Endothelial cell of umbilical vein (primary cell): Measurements from ENCODE around the gene TCF25. TPM values are rescaled to one million over a fixed set of nuclear protein-coding genes. Genes with fewer than 3 reads are reported as not detected.

Experiments
- BruUV-seq: library from RNA; stranded (reverse); fragments of 400-500 nt; replicated peaks from 2 replicates; lab custom pipeline; 2021; lab: Mats Ljungman, UMichigan
- CTCF ChIA-PET: fragments of 300-600, 350-600 bp; sonication (Branson Sonifier 250); formaldehyde crosslinking; loops from one replicate; lab custom pipeline; 2021; ENCODE audit warnings: antibody characterized with exemption, inconsistent platforms; lab: Charles Lee
- POLR2A ChIA-PET: fragments of 300-600, 350-600 bp; sonication (Branson Sonifier 250); formaldehyde crosslinking; loops from one replicate; lab custom pipeline; 2021; ENCODE audit warnings: antibody characterized with exemption, inconsistent platforms; lab: Charles Lee
- DNase-seq: peaks from one replicate; pipeline ENCODE4 v3.0.0-alpha.2; 2011; ENCODE audit warnings: low read depth, low spot score
- FAIRE-seq: peaks from 2 replicates; lab custom pipeline; 2011; peaks lifted over from hg19 to GRCh38; lab: Jason Lieb, UNC
- H2AFZ ChIP-seq: 2 replicates; pipeline ENCODE4 v1.6.0; 2012; ENCODE audit warnings: low read depth, low read length, control low read depth, inconsistent platforms
- H3K27ac ChIP-seq: 2 replicates; pipeline ENCODE4 v1.5.1; 2011; ENCODE audit warnings: low read depth, mild to moderate bottlenecking, control low read depth, low read length, moderate library complexity; ENCODE audit not compliant: insufficient read depth
- H3K27me3 ChIP-seq, 2 experiments: 2 replicates each; pipeline versions ENCODE4 v1.6.0 to v1.6.1; 2011; ENCODE audit warnings: low read length in 2 of 2, mixed read lengths in 1 of 2; ENCODE audit not compliant: control insufficient read depth in 2 of 2, insufficient read depth in 2 of 2
- H3K36me3 ChIP-seq, 2 experiments: 2 replicates in 1 of 2; 3 replicates in 1 of 2; pipeline ENCODE4 v1.5.1; 2011; ENCODE audit warnings: low read length in 2 of 2, mild to moderate bottlenecking in 1 of 2, moderate library complexity in 1 of 2; ENCODE audit not compliant: control insufficient read depth in 2 of 2, insufficient read depth in 2 of 2; ENCODE audit errors: extremely low read depth in 1 of 2
- H3K4me1 ChIP-seq: 3 replicates; pipeline ENCODE4 v1.5.1; 2011; ENCODE audit warnings: mild to moderate bottlenecking, low read length; ENCODE audit not compliant: control insufficient read depth, insufficient read depth; ENCODE audit errors: extremely low read depth
- H3K4me2 ChIP-seq: 2 replicates; pipeline ENCODE4 v1.6.1; 2011; ENCODE audit warnings: low read length, control low read depth, mixed read lengths; ENCODE audit not compliant: insufficient read depth
- H3K4me3 ChIP-seq, 3 experiments: fragments of 200-600 bp in 1 of 3; sonication (generic), shearing (Covaris generic) in 1 of 3; replicated peaks in 1 of 3; 2 replicates each; pipeline ENCODE4 v1.5.1; 2011 to 2016; ENCODE audit warnings: control low read depth in 3 of 3, low read length in 3 of 3, mild to moderate bottlenecking in 2 of 3, inconsistent platforms in 1 of 3, low read depth in 1 of 3, moderate library complexity in 1 of 3; ENCODE audit not compliant: insufficient read depth in 1 of 3
- H3K79me2 ChIP-seq: 2 replicates; pipeline ENCODE4 v1.6.0; 2012; ENCODE audit warnings: low read length, inconsistent platforms; ENCODE audit not compliant: control insufficient read depth, insufficient read depth
- H3K9ac ChIP-seq: replicated peaks from 2 replicates; pipeline ENCODE3; 2011; ENCODE audit warnings: low read length, control low read depth; ENCODE audit not compliant: insufficient read depth; ENCODE audit errors: extremely low read depth
- H3K9me1 ChIP-seq: replicated peaks from 3 replicates; pipeline ENCODE4 v1.6.0; 2011; ENCODE audit warnings: mild to moderate bottlenecking, low read length; ENCODE audit not compliant: control insufficient read depth, insufficient read depth; ENCODE audit errors: extremely low read depth
- H3K9me3 ChIP-seq: replicated peaks from 2 replicates; pipeline ENCODE4 v1.5.1; 2012; ENCODE audit warnings: low read length, inconsistent platforms; ENCODE audit not compliant: control insufficient read depth, insufficient read depth
- H4K20me1 ChIP-seq: replicated peaks from 2 replicates; pipeline ENCODE3; 2011; ENCODE audit warnings: mild to moderate bottlenecking, low read length; ENCODE audit not compliant: control insufficient read depth, insufficient read depth; ENCODE audit errors: extremely low read depth
- FOS ChIP-seq: IDR thresholded peaks from 2 replicates; pipeline ENCODE4 v1.6.1; 2011; ENCODE audit warnings: mild to moderate bottlenecking, low read length, moderate library complexity, borderline replicate concordance; ENCODE audit not compliant: insufficient read depth
- JUN ChIP-seq: IDR thresholded peaks from 2 replicates; pipeline ENCODE4 v1.6.1; 2011; ENCODE audit warnings: borderline replicate concordance, low read depth; ENCODE audit not compliant: insufficient read length, insufficient read depth
- MYC ChIP-seq: IDR thresholded peaks from one replicate; pipeline ENCODE4 v1.6.1; 2011; ENCODE audit warnings: mild to moderate bottlenecking, low read depth, low read length
- POLR2A ChIP-seq: IDR thresholded peaks from 2 replicates; pipeline ENCODE4 v1.6.1; 2012; ENCODE audit warnings: low read depth, mild to moderate bottlenecking, control low read depth, low read length
- POLR2AphosphoS5 ChIP-seq: IDR thresholded peaks from 2 replicates; pipeline ENCODE4 v1.6.1; 2012; ENCODE audit warnings: low read depth, mild to moderate bottlenecking, control low read depth, low read length, moderate library complexity; ENCODE audit not compliant: insufficient read depth
- dilution Hi-C: fragments of 300-500 bp; cut with MboI; formaldehyde crosslinking; loops from one replicate; pipeline ENCODE4 v1.15.0; 2019; ENCODE audit warnings: low sequenced_read_pairs; ENCODE audit not compliant: extremely low pct_ligation_motif_present
- intact Hi-C: fragments of 100-400 bp; cut with micrococcal nuclease; formaldehyde crosslinking; loops from one replicate; pipeline ENCODE4 v1.10.0; 2022
- polyA plus RNA-seq, 4 experiments: library from polyadenylated mRNA; depleted of rRNA in 3 of 4; stranded (reverse) in 3 of 4; unstranded in 1 of 4; fragments of >200 nt; gene quantifications; 2 replicates each; pipeline versions ENCODE4 v1.2.1 to v1.2.3, GENCODE V29; 2011 to 2012; ENCODE audit warnings: missing spikeins in 1 of 4
- total RNA-seq: library from RNA; stranded (reverse); gene quantifications from 2 replicates; pipeline ENCODE4 v1.2.3, GENCODE V29; 2021
- TF ChIP-seq, protein P1 (sequence below), 2 donors: IDR thresholded peaks; 1 replicate in 1 of 2; 2 replicates in 1 of 2; pipeline ENCODE4 v1.5.1; 2011; ENCODE audit warnings: low read length in 2 of 2, mild to moderate bottlenecking in 2 of 2, moderate library complexity in 2 of 2, control low read depth in 1 of 2, inconsistent platforms in 1 of 2, low read depth in 1 of 2; ENCODE audit not compliant: insufficient read depth in 1 of 2; ENCODE audit errors: extremely low read depth in 1 of 2

Gene TCF25
- total and polyA plus RNA-seq, 2 donors (not counting 3 experiments of a cell fraction or from before 2014, with no cell fraction given): 193 to 234 TPM

DNA sequence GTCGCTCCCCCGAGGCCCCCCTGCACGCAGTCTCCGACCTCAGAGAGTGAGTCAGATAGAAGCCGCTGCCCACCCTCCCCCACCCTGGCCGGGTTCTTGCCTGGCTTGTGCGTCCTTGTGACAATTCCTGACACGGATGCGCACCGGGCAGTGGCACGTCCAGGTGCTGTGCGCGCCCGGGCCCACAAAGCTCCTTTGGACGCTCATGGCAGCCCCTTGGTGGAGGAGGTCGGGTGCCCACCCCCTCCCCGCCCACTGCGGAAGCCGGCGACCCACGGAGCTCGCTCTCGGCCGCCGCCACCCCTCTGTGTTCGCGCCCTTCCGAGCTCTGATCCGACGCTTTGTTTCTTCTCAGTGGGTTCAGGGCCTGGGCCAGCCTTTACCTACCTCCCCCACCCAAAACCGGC is 49.1 kb downstream of the TCF25 start:
- TF ChIP-seq FOS (peak; percentile 80), POLR2AphosphoS5 (peak; percentile 49), MYC (no peak), POLR2A (peak; percentile 58), JUN (no peak)
- TF ChIP-seq, protein P1, sequence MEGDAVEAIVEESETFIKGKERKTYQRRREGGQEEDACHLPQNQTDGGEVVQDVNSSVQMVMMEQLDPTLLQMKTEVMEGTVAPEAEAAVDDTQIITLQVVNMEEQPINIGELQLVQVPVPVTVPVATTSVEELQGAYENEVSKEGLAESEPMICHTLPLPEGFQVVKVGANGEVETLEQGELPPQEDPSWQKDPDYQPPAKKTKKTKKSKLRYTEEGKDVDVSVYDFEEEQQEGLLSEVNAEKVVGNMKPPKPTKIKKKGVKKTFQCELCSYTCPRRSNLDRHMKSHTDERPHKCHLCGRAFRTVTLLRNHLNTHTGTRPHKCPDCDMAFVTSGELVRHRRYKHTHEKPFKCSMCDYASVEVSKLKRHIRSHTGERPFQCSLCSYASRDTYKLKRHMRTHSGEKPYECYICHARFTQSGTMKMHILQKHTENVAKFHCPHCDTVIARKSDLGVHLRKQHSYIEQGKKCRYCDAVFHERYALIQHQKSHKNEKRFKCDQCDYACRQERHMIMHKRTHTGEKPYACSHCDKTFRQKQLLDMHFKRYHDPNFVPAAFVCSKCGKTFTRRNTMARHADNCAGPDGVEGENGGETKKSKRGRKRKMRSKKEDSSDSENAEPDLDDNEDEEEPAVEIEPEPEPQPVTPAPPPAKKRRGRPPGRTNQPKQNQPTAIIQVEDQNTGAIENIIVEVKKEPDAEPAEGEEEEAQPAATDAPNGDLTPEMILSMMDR (IDR thresholded peaks at IDR 0.05; ENCODE audit: extremely low read depth in 1 of 2, insufficient read depth in 1 of 2, low read depth in 1 of 2, low read length in 2 of 2): no peak
- Histone ChIP-seq H3K4me2 (peak overlapping the region; percentile 97), H3K9me1 (no peaks in the 10 kb centered on the region), H3K79me2 (peaks cover 2% of the 10 kb centered on the region), H3K27me3 (no peaks in the 10 kb centered on the region), H3K27ac (peak overlapping the region; percentile 99), H3K4me1 (peaks cover 40% of the 10 kb centered on the region), H4K20me1 (peaks cover 2% of the 10 kb centered on the region), H3K4me3 (peak overlapping the region; percentile 75 to 84 (median 79)), H3K9me3 (no peaks in the 10 kb centered on the region), H2AFZ (peak overlapping the region; percentile 31), H3K9ac (peak overlapping the region; percentile 97), H3K36me3 (peaks cover 0 to under 1% of the 10 kb centered on the region in 2 experiments)
- ChIA-PET POLR2A (interaction anchor here (0.9 to 2.6 kb wide), 8 partner anchors 9 to 106 kb away, joined by 3 to 21 read pairs (median 4); partner anchors contain the start of genes FANCA and TCF25), CTCF (interaction anchor here (0.6 to 2.2 kb wide), 6 partner anchors 10 to 587 kb away, joined by 3 to 24 read pairs (median 4); partner anchors contain the start of gene DBNDD1)
- BruUV-seq: no TSS peak
- intact Hi-C loops: loop anchor here (2.0 to 5.0 kb wide), 4 partner anchors 100 to 220 kb away; partner anchors contain the start of genes FANCA, SPATA2L, VPS9D1 and ZNF276
- DNase-seq: peak; percentile 88
- dilution Hi-C loops: no loop called here
- FAIRE-seq: no peak
